ENCODE data around the gene MIB1. TPM values are rescaled to one million over a fixed set of nuclear protein-coding genes. Genes with fewer than 3 reads are reported as not detected.

Gene MIB1
- total RNA-seq, 1 experiment from 2014 or later, result 48.8 TPM

DNA sequence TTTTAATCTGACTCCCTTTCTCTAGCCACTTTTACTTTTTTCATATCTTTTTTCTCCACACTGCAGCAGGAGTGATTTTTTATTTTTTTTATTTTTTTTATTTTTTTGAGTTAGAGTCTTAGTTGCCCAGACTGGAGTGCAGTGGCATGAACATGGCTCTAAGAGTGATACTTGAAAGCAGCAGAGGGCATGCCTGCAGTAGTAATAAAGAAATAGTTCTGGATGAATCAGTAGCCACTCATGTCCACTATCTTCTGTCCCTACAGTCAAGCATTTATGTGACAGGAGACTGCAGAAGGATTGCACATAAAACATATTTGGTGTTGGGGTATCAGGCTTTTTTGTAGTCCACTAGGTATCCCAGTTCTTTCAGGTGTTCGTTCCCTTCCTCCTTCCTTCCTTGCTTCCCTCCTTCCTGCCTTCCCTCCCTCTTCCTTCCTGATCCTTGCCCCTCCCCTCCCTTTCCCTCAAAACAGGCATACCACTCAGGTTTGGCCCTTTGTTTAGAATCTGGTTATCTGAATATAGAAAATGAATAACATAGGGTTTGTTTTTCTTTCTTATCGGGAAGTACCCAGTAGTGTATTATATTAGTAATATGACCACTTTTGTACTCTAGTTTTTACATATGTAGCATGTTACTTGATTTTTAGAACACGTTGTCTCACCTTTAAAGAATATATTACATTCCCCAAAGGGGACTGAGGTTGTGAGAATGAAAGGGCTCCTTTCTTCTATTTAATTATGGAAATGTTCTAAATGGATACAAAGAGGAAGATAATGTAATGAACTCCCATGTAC, 23.5 kb downstream of the MIB1 start:
- Histone ChIP-seq H3K27me3 (ENCODE audit: insufficient read depth, low read length) (no peaks in the 10 kb centered on the region), H2BK15ac (ENCODE audit: low read depth, low read length) (no peak overlapping the region), H3K27ac (ENCODE audit: insufficient read length, low read depth, low read length) (no peak overlapping the region), H4K8ac (replicated peaks; ENCODE audit: insufficient read length, low read depth, low read length) (no peak overlapping the region), H2BK120ac (ENCODE audit: low read depth, low read length, poor library complexity, severe bottlenecking) (no peak overlapping the region), H2AK5ac (ENCODE audit: insufficient read length, low read length) (no peak overlapping the region), H2AFZ (ENCODE audit: low read length) (no peak overlapping the region), H3K4ac (ENCODE audit: low read depth, low read length) (no peak overlapping the region), H3K14ac (ENCODE audit: insufficient read depth, low read length) (no peak overlapping the region), H2BK20ac (ENCODE audit: low read depth, low read length, poor library complexity, severe bottlenecking) (no peak overlapping the region), H4K20me1 (ENCODE audit: control insufficient read depth, insufficient read depth, insufficient read length) (no peaks in the 10 kb centered on the region), H3K79me2 (ENCODE audit: insufficient read depth, low read length) (peaks cover 6% of the 10 kb centered on the region; the same call in 1 of the 2 replicates), H3K9ac (ENCODE audit: extremely low read depth, insufficient read length, low read length) (no peak overlapping the region), H2BK5ac (ENCODE audit: insufficient read length, low read length) (no peak overlapping the region), H3K4me1 (ENCODE audit: insufficient read depth, low read length) (peaks cover 2% of the 10 kb centered on the region; the same call in 1 of the 2 replicates), H2BK12ac (ENCODE audit: insufficient read length, low read depth, low read length) (no peak overlapping the region), H3T11ph (ENCODE audit: low read length) (no peak overlapping the region), H3K79me1 (ENCODE audit: insufficient read depth, low read depth, low read length, poor library complexity, severe bottlenecking) (peaks cover 4% of the 10 kb centered on the region), H3K23me2 (ENCODE audit: insufficient read length, low read depth, low read length, poor library complexity, severe bottlenecking) (no peaks in the 10 kb centered on the region), H3K18ac (ENCODE audit: insufficient read length, low read depth, low read length) (no peak overlapping the region), H3K4me2 (ENCODE audit: insufficient read depth, insufficient read length, low read length) (no peak overlapping the region), H3K23ac (ENCODE audit: insufficient read length, low read depth, low read length) (no peak overlapping the region), H4K91ac (ENCODE audit: insufficient read length, low read depth, low read length) (no peak overlapping the region), H4K5ac (ENCODE audit: insufficient read length, low read depth, low read length) (no peak overlapping the region), H3K9me3 (ENCODE audit: control insufficient read depth, low read depth, low read length) (no peaks in the 10 kb centered on the region), H3K56ac (ENCODE audit: insufficient read length, low read depth, low read length) (no peak overlapping the region)
- peak overlapping the region in 2 of 3 experiments; percentile 22 to 29; a peak in 4 of 7 replicates for H3K27ac Mint-ChIP-seq
- no CpG with 5 or more reads among the region's 3 CpGs for WGBS (ENCODE audit: extremely low coverage, insufficient read length, low lambda C conversion rate)
- DNase-seq, result no peak
- no peaks in the 10 kb centered on the region for H3K27me3 Mint-ChIP-seq (ENCODE audit: low read depth)
- H3K9me3 Mint-ChIP-seq, result no peaks in the 10 kb centered on the region
- H3K4me1 Mint-ChIP-seq, result peaks cover 32% of the 10 kb centered on the region in 2 experiments
- TF ChIP-seq, protein P1, sequence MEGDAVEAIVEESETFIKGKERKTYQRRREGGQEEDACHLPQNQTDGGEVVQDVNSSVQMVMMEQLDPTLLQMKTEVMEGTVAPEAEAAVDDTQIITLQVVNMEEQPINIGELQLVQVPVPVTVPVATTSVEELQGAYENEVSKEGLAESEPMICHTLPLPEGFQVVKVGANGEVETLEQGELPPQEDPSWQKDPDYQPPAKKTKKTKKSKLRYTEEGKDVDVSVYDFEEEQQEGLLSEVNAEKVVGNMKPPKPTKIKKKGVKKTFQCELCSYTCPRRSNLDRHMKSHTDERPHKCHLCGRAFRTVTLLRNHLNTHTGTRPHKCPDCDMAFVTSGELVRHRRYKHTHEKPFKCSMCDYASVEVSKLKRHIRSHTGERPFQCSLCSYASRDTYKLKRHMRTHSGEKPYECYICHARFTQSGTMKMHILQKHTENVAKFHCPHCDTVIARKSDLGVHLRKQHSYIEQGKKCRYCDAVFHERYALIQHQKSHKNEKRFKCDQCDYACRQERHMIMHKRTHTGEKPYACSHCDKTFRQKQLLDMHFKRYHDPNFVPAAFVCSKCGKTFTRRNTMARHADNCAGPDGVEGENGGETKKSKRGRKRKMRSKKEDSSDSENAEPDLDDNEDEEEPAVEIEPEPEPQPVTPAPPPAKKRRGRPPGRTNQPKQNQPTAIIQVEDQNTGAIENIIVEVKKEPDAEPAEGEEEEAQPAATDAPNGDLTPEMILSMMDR (conservative IDR thresholded peaks at IDR 0.05), result no peak
- no peak overlapping the region for H3K4me3 Mint-ChIP-seq
- peaks cover 20 to 32% (median 31%) of the 10 kb centered on the region in 3 experiments; a peak in 6 of 7 replicates for H3K36me3 Mint-ChIP-seq (ENCODE audit: insufficient read depth in 1 of 3, low read depth in 3 of 3)

Data from H9 (cell line).